ENCODE data around the gene SLC47A1.
"Not testable (repeated sequence)": the region's sequence is repeated elsewhere in the genome, so short reads cannot be mapped to it uniquely, and the experiment has no call there.

SLC47A1 gene

DNA sequence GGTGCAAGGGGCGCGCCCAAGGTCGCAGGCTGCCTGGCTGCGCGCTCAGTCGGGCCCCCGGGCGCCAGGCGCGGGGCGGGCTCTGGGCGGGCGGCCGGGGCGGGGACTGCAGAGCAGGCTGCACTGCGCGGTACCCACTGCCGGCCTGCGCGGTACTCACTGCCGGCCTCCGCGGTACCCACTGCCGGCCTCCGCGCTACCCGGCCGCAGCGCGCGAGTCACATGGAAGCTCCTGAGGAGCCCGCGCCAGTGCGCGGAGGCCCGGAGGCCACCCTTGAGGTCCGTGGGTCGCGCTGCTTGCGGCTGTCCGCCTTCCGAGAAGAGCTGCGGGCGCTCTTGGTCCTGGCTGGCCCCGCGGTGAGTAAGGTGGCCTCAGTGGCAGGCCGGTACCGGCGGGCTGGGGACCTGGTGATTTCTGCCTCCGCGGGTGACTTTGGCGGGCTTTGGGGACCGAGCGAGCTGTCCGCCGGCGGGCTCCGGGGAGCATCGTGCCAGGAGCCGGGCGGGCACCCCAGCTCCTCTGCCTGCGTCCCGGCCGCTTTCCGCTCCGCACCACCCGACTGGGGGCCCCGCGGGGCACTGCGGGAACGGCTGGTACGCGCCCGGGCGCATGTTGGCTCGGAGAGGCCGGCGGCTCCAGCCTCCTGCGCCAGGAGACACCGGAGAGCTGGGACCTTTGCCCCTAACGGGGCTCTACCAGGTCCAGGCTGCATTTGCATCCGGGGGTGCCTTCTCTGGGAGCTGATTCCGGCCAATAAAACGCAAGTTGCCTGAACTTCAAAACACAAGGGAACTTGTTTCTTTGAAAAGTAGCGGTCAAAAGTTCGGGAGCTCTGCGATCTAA, at the start of gene SLC47A1:
TSS of gene SLC47A1 (plus strand) at position 137 of the 844 bp plus-strand sequence. CDS start at position 223, 86 bp downstream.
- no peak for DNase-seq

GRCh38 chr17:19485800-19486340, 47.8 kb upstream of the SLC47A1 start:
- no peak for DNase-seq

DNA sequence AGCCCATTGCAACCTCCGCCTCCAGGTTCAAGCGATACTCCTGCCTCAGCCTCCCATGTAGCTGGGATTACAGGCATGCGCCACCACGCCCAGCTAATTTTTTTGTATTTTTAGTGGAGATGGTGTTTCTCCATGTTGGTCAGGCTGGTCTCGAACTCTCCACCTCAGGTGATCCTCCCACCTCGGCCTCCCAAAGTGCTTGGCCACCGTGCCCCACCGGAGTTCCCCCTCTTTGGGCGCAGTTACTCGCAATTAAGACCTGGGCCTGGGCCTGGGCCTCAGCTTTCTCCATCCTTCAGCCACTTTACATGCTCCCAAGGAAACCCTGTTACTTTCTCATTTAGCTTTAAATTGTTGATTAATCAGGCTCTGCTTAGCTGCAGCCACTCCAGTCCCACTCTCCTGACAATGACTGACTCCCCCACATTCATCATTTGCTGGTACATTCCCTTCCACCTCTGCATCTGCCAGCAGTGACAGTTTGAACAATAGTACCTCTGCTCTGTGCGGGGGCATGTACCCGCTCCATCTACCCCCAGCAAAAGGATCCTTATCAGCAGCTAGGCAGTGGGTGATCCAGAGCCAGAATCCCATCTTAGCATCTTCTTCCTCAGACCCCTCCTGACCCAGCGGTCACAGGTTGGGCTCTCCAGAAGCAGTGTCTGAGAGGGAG, 47.2 kb upstream of the SLC47A1 start:
- no peak for DNase-seq

DNA sequence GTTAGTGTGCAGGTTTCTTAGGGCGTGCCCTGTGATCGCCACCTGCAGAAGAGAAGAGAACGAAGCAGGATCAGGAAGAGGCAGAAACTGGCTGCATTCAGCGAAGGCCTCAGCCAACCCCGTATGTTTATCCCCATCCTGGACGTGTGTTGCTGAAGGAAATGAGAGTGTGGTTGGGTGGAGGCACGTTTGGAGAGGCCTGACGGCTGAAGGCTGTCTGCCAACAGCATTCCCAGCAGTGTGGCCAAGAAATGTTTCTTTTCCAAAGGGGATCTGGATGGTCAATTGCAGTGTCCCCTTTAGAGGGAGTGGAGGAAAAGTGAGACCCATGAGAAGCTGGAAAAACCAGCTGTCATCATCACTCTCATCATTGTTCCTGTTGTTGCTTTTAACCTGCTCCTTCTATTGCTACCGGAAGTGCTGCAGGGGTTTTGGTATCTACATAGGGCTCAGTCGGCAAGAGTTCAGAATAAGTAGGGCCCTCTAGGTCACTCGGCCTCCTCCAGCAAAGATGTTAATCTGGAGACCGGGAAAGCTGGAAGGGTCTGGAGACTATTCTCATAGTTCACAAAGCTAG, 46.5 kb upstream of the SLC47A1 start:
- DNase-seq = no peak

DNA sequence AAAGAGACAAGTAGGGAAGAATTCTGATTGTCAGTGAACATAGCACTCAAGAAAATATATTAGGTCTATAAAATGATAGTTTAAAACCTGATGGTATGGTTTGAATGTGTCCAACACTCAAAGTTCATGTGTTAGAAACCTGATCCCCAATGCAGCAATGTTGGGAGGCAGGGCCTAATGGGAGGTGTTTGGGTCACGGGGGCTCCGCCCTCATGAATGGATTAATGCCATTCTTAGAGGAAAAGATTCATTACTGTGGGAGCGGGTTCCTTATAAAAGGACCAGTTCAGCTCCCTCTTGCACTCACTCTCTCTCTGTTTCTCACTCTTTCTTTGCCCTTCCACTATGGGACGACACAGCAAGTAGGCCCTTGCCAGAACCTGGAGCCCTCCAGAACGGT, 41.5 kb upstream of the SLC47A1 start:
- DNase-seq = no peak

DNA sequence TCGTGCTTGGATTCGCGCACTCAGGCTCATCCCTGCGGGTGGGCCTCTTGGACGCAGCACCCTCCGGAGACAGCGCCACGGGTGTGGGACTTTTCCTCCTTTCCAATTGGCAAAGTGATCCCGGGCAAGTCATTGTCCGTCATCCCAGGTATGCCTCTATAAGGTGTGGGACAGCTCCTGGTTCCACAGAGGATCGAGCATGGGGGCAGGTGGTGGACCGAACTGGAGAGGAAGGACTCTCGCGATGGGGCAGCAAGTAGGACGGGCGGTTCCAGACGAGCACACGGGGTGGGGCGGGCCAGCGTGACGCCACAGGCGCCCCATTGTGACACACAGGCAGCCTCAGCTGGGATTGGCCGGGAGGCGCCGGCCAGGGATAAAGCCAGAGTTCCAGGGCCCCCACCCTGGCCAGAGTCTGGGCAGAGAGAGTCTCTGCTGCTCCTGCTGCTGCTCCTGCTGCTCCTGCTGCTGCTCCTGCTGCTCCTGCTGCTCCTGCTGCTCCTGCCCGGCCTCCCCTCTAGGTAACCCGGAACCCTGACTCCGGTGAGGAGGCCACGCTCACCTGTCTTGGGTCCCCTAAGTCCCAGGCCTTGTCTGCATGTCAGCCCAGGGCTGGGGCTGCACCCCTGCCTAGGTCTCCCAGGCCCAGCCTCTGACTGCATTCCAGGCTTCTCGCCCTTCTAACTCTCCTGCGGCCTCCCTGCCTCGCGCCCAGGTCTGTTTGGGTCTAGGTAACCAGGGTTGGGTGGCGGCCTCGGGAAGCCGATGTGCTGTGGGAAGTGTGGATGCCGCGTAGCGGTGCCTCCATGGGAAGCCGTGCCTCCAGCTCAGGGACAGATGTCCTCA, 38.5 kb upstream of the SLC47A1 start:
- no peak for DNase-seq

DNA sequence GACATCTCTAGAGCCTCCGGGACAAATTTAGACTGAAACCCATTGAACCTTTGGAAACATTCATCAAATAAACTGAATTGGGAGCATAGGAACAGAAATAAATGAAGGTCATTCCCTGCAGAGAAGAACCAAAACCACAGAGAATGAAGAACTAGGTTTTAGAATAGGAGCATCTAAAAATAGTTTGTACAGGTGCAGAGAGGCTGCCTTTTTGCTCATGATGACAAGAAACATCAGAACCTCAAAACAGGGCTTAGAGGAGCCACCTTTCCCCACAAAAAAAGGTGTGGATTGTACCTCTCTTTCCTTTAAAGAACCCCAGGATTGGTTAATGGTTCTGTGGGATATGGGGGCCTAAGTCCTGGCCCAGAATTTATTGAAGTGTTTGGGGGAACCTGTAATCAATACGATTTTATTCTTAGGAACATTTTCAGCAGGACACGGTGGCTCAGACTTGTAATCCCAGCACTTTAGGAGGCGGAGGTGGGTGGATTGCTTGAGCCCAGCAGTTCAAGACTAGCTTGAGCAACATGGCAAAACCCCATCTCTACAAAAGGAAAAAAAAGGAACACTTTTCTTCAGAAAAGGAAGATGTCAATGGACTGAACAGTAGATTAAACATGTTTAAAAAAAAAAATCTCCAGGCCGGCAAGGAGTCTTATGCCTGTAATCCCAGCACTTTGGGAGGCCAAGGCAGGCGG, 37.7 kb upstream of the SLC47A1 start:
- DNase-seq = no peak

DNA sequence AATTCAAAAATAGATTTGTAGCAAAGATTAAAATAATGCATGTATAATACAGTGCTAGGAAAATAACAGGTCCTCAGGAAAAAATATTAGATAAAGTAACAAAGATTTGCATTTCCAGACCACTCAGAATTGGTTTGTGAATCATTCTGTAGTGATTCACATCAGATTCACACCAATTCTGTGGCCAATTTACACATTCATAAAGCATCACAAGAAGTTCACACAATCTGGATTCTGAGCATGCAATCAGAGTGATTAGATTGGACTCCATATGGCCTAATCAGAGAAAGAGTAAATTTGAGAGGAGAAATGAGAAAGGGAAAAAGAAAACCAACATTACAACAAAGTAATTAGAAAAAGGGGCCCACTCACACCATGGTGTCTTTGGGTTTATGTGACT, 36.0 kb upstream of the SLC47A1 start:
- no peak for DNase-seq

DNA sequence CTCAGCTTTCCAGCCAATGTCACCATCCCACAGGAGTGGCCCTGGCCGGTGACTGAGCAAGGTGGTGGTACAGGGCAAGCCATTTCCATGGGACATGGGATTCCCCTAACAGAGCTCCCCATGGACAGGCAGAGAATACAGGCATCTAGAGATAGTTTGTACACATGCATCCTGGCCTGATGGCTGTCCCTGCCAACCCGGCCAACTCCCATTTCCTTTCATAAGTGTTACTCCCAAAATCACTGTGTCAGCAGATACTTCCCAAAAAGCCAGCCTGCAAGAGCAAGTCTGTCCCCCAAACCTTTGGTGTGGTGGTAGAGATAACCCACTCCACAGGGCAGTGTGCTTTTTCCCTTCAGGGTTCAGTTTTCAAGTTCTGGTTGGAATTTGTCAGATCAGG, 32.4 kb upstream of the SLC47A1 start:
- no peak for DNase-seq

- DNase-seq = no peak
Measured at GRCh38 chr17:19502517-19502916, 31.1 kb upstream of the SLC47A1 start.

GRCh38 chr17:19505561-19505960, 28.1 kb upstream of the SLC47A1 start:
- not testable (repeated sequence) for DNase-seq

- DNase-seq = peak; percentile 16
Measured at GRCh38 chr17:19507775-19508576, 25.7 kb upstream of the SLC47A1 start.

GRCh38 chr17:19508577-19508867, 25.1 kb upstream of the SLC47A1 start:
- no peak for DNase-seq

DNA sequence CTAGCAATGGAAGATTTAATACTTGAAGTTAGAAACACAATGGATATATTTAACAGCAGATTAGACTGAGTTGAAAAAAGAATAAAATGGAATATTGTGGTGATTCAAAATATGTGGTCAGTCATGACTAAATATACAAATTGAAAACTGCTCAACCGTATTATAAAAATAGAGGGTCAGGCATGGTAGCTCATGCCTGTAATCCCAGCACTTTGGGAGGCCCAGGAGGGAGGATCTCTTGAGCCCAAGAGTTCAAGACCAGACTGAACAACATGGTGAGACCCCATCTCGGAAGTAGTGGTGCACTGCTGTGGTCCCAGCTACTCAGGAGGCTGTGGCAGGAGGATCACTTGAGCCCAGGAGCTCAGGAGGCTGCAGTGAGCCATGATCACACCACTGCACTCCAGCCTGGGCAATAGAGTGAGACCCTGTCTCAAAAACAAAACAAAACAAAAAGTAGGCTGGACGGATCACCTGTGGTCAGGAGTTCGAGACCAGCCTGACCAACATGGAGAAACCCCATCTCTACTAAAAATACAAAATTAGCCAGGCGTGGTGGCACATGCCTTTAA, 24.3 kb upstream of the SLC47A1 start:
- not testable (repeated sequence) for DNase-seq

DNA sequence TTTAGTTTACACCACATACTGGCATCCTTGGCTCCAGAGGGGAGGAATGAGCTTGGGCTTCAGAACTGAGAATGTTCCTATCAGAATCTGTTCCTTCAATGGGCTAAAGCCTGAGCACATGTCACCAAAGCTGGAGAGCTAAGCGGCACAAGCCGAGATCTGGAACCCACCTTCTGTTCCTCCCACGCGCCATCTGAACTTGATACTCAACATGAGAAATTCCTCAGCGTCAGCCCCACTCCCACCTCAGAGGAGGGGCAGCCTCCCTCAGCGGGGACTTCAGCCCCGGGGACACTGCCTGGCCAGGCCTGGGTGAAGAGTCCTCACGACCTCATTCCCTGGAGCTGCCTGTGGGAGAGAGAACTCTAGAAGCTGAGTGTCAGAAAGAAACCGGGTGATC, 22.8 kb upstream of the SLC47A1 start:
- no peak for DNase-seq

DNA sequence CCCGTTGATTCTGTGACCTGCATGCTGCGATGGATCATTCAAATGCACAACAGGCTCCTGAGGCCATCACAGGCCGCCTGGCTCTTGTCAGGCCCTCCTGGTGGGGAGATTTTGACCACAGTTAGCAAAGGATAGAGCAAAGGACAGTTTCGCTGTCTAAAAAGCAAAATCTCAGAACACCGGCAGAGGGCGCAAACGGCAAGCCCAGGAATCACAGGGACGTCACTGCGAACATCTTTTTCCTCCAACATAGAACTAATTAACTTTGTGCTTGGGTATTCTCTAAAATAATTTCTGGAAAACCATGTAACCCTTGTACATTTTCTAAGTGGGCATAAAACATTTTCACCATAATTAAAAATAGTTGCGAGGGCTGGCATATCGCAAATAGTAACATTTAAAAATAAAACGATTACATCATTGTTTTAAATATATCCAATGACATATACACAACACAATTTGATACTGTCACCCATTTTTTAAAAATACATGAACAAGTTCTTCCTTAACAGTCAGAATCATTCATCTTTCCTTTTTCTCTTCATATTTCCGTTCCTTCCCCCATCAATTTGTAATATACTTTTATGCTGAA, 19.7 kb upstream of the SLC47A1 start:
- DNase-seq = peak; percentile 7

DNA sequence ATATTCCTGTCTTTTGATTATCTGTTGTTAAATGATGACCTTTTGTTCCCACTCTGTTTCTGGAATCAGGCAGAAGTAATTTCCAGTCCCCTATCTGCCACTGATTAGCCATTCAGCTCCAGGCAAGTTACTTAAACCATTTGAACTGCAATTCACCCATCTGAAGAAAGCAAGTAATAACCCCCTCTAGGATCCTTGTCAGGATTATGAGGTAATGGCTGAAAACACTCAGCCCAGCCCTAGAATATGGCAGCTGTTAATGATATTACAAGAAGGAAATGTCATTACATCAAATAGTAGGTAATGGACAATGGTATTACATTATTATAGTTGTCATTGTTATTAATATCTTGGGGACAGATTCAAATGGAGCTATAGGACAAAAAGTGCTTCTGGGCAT, 16.0 kb upstream of the SLC47A1 start:
- no peak for DNase-seq

- not testable (repeated sequence) for DNase-seq
Measured at GRCh38 chr17:19519388-19520291, 14.0 kb upstream of the SLC47A1 start.

DNA sequence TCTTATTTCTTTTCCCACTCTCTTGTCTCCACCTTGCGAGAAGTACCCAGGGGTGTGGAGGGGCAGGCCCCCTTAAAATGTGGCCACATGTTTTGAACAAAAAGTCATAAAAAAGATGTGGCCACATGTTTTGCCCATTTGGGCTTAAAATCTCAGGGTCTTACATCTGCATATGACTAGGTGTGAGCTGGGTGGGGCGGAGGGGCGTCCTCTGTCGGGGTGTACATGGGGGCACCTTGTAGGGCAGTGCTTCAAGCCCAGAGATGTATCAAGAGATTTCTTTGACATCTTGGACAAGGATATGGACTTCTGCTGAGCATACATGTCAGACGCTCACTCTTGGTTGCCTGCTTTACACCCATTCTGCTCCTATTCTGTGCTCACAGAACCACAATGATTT, 13.0 kb upstream of the SLC47A1 start:
- no peak for DNase-seq

DNA sequence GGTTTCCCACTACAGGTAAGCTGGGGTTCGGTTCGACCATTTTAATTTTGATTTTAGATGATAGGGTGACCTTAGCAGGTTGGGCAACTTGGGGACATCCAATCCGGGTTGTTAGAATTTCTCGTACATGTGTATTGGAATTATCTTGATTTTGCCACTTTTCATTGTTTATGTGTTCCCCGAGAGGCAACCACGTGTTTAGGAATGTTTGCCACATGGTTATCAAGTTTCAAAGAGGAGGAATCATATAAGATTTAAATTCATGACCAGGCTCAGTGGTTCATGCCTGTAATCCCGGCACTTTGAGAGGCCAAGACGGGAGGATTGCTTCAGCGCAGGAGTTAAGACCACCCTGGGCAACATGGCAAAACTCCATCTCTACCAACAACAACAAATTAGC, 10.0 kb upstream of the SLC47A1 start:
- no peak for DNase-seq

Measured in NCI-H187 treated with DMSO at 0.1 percent for 48 hours (cell line).